Measurements from ENCODE around the gene CH25H.
A peak's percentile ranks its signal among the peaks of the same experiment; 100 is the strongest.
"Not testable (repeated sequence)": the region's sequence is repeated elsewhere in the genome, so short reads cannot be mapped to it uniquely, and the experiment has no call there.

CH25H gene

GRCh38 chr10:89206402-89207180, 526 bp downstream of the CH25H start:
- peak overlapping the region; percentile 31 to 48 (median 40) for H3K4me3 ChIP-seq
- H3K27ac ChIP-seq: peak overlapping the region in 20 of 21 experiments; percentile 19 to 92 (median 68)

DNA sequence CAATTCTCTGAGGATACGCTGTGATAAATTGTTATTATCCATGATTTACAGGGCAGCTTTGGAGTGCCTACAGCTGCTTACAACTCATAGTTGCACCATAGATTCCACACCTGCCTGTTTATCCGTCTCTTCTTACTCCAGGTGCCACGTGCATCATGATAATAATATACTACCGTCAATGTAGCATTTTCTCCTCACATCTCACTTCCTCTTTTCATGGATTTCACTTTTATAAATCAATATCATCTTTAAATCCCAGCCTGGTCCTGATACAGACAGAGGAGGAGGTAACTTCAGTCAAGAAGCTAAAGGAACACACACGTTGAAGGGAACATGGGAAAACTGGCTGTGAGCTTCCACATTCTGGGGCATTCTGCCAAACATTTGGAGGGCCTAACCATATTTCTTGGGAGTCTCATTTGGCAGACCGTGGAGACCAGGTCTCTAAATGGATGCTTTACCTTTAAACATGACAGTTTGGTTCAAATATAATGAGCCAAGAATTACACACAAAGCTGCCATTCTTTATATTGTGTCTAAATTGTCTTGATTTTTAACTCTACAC, 2.4 kb downstream of the CH25H start:
- H3K27ac ChIP-seq: no peak overlapping the region
- H3K4me3 ChIP-seq: no peak overlapping the region

GRCh38 chr10:89203237-89203636, 3.9 kb downstream of the CH25H start:
- H3K27ac ChIP-seq: peak overlapping the region in 1 of 21 experiments; percentile 27
- no peak overlapping the region for H3K4me3 ChIP-seq

DNA sequence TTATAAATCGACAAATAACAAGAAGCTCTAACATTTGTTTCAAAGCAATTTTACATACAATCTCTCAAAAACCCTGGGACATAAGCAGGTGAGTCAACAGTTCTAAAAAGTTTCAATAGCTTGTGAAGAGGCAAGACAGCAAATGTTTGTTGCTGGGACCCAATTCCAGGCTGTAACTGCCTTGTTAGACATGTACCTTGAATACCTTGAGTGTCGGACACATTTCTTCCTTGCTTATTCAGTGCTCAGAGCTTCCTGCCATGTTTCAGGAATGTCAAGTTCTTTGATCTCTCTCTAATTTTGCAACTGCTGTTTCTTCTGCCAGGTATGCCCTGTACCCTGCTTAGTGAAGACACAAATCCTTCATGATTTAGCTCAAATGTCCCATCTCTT, 5.1 kb downstream of the CH25H start:
- Histone ChIP-seq H3K27ac (no peak overlapping the region), H3K4me3 (no peak overlapping the region)

- Histone ChIP-seq H3K27ac (no peak overlapping the region), H3K4me3 (no peak overlapping the region)
These were observed 5.6 kb downstream of the CH25H start for GRCh38 chr10:89201345-89202032.

- Histone ChIP-seq H3K4me3 (no peak overlapping the region), H3K27ac (no peak overlapping the region)
These were observed 9.6 kb downstream of the CH25H start for GRCh38 chr10:89197473-89197872.

- not testable (repeated sequence) for H3K27ac ChIP-seq, H3K4me3 ChIP-seq
These were observed 15.8 kb downstream of the CH25H start for GRCh38 chr10:89191301-89191700.

DNA sequence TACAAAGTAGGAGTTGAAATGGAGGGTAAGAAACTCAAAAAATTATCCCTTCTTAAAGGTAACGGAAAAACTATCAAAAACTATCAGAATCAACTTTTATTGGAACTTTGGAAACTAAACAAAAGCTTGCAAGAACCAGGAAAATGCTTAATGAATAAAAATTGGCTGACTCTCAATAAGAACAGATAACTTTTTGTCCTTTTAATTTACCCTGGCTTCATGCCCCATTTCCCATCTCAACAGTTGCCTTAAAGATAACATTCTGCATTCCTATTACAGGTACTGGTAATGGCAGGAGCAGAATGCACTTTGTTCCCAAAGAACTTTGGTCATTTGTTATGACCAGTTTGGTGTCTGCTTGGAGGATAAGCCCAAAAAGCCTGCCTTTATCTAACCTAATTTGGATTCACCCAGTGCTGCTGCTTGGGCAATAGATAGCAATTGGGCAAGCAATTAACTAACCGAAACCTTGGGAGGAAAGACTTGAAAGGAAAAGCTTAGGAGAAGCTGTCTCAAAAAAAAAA, 17.8 kb downstream of the CH25H start:
- H3K27ac ChIP-seq: no peak overlapping the region
- H3K4me3 ChIP-seq: no peak overlapping the region

DNA sequence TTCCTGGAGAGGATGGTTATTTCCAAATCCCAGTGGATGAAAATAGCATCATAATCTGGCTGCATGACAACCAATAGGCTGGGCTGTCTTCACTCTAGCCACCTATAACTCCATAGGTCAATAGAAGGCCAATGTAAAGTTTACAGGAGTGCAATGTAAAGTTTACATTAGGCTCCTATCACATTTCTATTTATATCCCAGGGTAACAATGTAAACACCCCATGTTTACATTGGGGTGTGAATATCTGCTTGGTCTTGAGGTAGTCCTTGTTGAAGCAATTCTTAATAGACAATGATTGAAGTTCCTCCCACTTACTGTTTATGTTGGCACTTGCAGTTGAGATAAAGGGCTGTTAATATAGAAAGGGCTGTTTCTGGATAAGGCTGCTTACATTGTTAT, 21.5 kb downstream of the CH25H start:
- Histone ChIP-seq H3K27ac (no peak overlapping the region), H3K4me3 (no peak overlapping the region)

- no peak overlapping the region for H3K4me3 ChIP-seq
- H3K27ac ChIP-seq: no peak overlapping the region
These were observed 22.5 kb downstream of the CH25H start for GRCh38 chr10:89184638-89185037.

- H3K4me3 ChIP-seq: no peak overlapping the region
- no peak overlapping the region for H3K27ac ChIP-seq
These were observed 23.5 kb downstream of the CH25H start for GRCh38 chr10:89183571-89183970.

DNA sequence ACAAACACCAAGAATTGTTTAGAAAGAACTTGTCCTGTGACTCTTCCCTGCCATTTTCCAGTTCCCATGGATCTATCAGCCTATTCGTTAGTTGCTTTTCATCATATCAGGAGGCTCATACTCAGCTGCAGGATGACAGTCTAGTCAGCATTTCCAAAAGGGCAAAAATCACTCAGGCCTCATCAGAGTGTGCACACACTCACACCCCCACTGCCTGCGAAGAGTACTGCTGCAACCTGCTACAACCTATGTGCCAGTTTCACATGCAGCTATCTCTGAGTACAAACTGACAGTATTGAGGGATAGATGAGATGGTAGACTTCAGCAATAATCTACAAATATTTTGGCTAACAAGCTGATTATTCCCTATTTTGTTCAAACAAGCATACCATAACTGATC, 24.2 kb downstream of the CH25H start:
- no peak overlapping the region for H3K27ac ChIP-seq
- H3K4me3 ChIP-seq: no peak overlapping the region

- Histone ChIP-seq H3K4me3 (no peak overlapping the region), H3K27ac (no peak overlapping the region)
These were observed 31.3 kb downstream of the CH25H start for GRCh38 chr10:89175816-89176215.

DNA sequence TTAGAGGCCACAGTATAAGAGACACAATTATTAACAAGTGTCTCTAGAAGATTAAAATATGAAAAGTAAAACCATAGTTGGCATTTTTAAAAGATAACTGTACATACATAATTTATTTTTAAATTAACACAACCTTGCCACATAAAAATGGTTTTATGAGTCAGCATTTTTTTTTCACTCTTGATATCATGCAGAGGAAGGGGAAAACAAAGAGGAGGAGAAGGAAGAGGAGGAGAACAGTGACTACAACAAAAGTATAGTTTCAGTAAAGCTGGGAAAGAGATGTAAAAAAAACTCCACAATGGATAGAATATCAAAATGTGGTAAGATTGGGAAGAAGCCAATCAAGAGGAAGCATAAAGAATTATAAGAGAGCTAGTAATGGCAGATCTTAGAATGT, 34.0 kb downstream of the CH25H start:
- Histone ChIP-seq H3K4me3 (no peak overlapping the region), H3K27ac (peak overlapping the region in 6 of 21 experiments; percentile 3 to 52 (median 28))

DNA sequence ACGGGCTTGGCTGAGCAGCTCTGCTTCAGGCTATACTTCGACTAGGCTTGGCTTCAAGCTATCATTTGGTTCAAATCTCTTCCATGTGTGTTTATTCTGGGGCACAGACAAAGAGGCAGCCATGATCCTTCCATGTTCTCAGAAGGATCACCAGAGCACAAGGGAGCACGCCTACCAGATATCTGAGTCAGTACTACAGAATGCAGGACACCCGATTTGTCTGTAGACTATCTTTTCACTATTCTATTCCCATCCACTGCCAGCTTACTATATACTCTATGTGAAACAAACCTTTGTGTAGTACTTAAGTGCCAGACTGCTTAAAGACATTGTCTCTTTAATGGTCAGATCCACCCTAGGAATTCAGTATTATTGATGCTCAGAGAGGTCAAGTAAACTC, 35.1 kb downstream of the CH25H start:
- Histone ChIP-seq H3K4me3 (no peak overlapping the region), H3K27ac (peak overlapping the region in 3 of 21 experiments; percentile 52 to 57 (median 55))

GRCh38 chr10:89171263-89171872, 35.7 kb downstream of the CH25H start:
- H3K4me3 ChIP-seq: no peak overlapping the region
- H3K27ac ChIP-seq: peak overlapping the region in 4 of 21 experiments; percentile 7 to 57 (median 54)

- not testable (repeated sequence) for H3K4me3 ChIP-seq
- peak overlapping the region in 7 of 21 experiments; percentile 8 to 60 (median 20) for H3K27ac ChIP-seq
These were observed 38.7 kb downstream of the CH25H start for GRCh38 chr10:89168354-89168900.

- Histone ChIP-seq H3K27ac (peak overlapping the region in 7 of 21 experiments; percentile 8 to 60 (median 55)), H3K4me3 (no peak overlapping the region)
These were observed 39.2 kb downstream of the CH25H start for GRCh38 chr10:89167915-89168314.

DNA sequence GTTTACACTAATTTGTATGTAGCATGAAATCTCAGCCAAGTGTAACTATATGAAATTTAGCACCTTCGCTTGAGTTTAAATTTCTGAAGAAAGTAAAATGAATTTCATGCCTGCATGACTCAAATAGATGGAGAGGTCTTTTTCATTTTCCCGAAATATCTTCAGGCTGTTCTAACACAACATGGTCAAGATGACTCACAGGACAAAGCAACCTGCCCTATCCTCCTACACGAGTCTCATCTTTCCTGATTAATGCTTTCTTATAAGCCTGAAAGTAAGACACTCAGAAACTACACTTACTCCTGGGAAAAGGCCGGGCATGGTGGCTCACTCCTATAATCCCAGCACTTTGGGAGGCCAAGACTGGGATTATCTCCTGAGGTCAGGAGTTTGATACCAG, 41.2 kb downstream of the CH25H start:
- H3K27ac ChIP-seq: peak overlapping the region in 4 of 21 experiments; percentile 20 to 70 (median 54)

GRCh38 chr10:89164920-89165319, 42.2 kb downstream of the CH25H start:
- Histone ChIP-seq H3K27ac (peak overlapping the region in 4 of 21 experiments; percentile 19 to 79 (median 54)), H3K4me3 (no peak overlapping the region)

More for the DNA sequence above, 41.2 kb downstream of the CH25H start:
- no peak overlapping the region for H3K4me3 ChIP-seq

All from skin epidermis (tissue), 12 donors.